H9 (cell line): ENCODE data around the gene DUSP6. TPM values are rescaled to one million over a fixed set of nuclear protein-coding genes. Genes with fewer than 3 reads are reported as not detected.

Source experiments
- DNase-seq: peaks from one replicate; pipeline ENCODE4 v3.0.0-alpha.2; 2017
- H2AFZ ChIP-seq: one replicate; pipeline ENCODE4 v1.6.1; 2013; ENCODE audit warnings: mild to moderate bottlenecking, low read length, control low read depth, moderate library complexity
- H2AK5ac ChIP-seq: 2 replicates; pipeline ENCODE4 v1.6.1; 2013; ENCODE audit warnings: low read length, control low read depth, mixed read lengths; ENCODE audit not compliant: insufficient read length
- H2BK120ac ChIP-seq: one replicate; pipeline ENCODE4 v1.6.1; 2013; ENCODE audit warnings: low read depth, mild to moderate bottlenecking, low read length, control low read depth, inconsistent platforms; ENCODE audit not compliant: poor library complexity, severe bottlenecking
- H2BK12ac ChIP-seq: 2 replicates; pipeline ENCODE4 v1.6.1; 2013; ENCODE audit warnings: low read length, control low read depth, mixed read lengths, low read depth; ENCODE audit not compliant: insufficient read length
- H2BK15ac ChIP-seq: 2 replicates; pipeline ENCODE4 v1.6.1; 2013; ENCODE audit warnings: low read depth, low read length, control low read depth
- H2BK20ac ChIP-seq: one replicate; pipeline ENCODE4 v1.6.1; 2013; ENCODE audit warnings: low read depth, mild to moderate bottlenecking, low read length, control low read depth, inconsistent platforms; ENCODE audit not compliant: poor library complexity, severe bottlenecking
- H2BK5ac ChIP-seq: 2 replicates; pipeline ENCODE4 v1.6.1; 2013; ENCODE audit warnings: low read length, control low read depth, mixed read lengths; ENCODE audit not compliant: insufficient read length
- H3K14ac ChIP-seq: 2 replicates; pipeline ENCODE4 v1.6.1; 2013; ENCODE audit warnings: low read length, control low read depth; ENCODE audit not compliant: insufficient read depth
- H3K18ac ChIP-seq: 2 replicates; pipeline ENCODE4 v1.6.1; 2013; ENCODE audit warnings: low read depth, mild to moderate bottlenecking, mixed read lengths, low read length, control low read depth; ENCODE audit not compliant: insufficient read length
- H3K23ac ChIP-seq: 2 replicates; pipeline ENCODE4 v1.6.1; 2013; ENCODE audit warnings: low read length, control low read depth, mixed read lengths, low read depth; ENCODE audit not compliant: insufficient read length
- H3K23me2 ChIP-seq: 2 replicates; pipeline ENCODE4 v1.6.1; 2013; ENCODE audit warnings: low read depth, mild to moderate bottlenecking, mixed read lengths, low read length, control low read depth; ENCODE audit not compliant: insufficient read length, poor library complexity, severe bottlenecking
- H3K27ac ChIP-seq: 2 replicates; pipeline ENCODE4 v1.5.1; 2013; ENCODE audit warnings: low read length, control low read depth, mixed read lengths, low read depth; ENCODE audit not compliant: insufficient read length
- H3K27me3 ChIP-seq: 2 replicates; pipeline ENCODE4 v1.6.1; 2013; ENCODE audit warnings: low read length, control low read depth, inconsistent platforms; ENCODE audit not compliant: insufficient read depth
- H3K4ac ChIP-seq: 2 replicates; pipeline ENCODE4 v1.6.1; 2013; ENCODE audit warnings: low read depth, mild to moderate bottlenecking, control low read depth, inconsistent platforms, low read length, moderate library complexity
- H3K4me1 ChIP-seq: 2 replicates; pipeline ENCODE4 v1.6.1; 2013; ENCODE audit warnings: low read length, control low read depth, inconsistent platforms; ENCODE audit not compliant: insufficient read depth
- H3K4me2 ChIP-seq: 2 replicates; pipeline ENCODE4 v1.6.1; 2013; ENCODE audit warnings: low read length, control low read depth, mixed read lengths; ENCODE audit not compliant: insufficient read length, insufficient read depth
- H3K56ac ChIP-seq: 2 replicates; pipeline ENCODE4 v1.6.1; 2013; ENCODE audit warnings: low read depth, mild to moderate bottlenecking, mixed read lengths, low read length, control low read depth; ENCODE audit not compliant: insufficient read length
- H3K79me1 ChIP-seq: 2 replicates; pipeline ENCODE4 v1.6.1; 2013; ENCODE audit warnings: low read depth, mild to moderate bottlenecking, moderate library complexity, low read length, control low read depth, inconsistent platforms; ENCODE audit not compliant: insufficient read depth, poor library complexity, severe bottlenecking
- H3K79me2 ChIP-seq: 2 replicates; pipeline ENCODE4 v1.6.1; 2013; ENCODE audit warnings: low read length, control low read depth, inconsistent platforms; ENCODE audit not compliant: insufficient read depth
- H3K9ac ChIP-seq: 2 replicates; pipeline ENCODE4 v1.6.1; 2013; ENCODE audit warnings: low read length, control low read depth, mixed read lengths; ENCODE audit not compliant: insufficient read length; ENCODE audit errors: extremely low read depth
- H3K9me3 ChIP-seq: one replicate; pipeline ENCODE4 v1.6.1; 2013; ENCODE audit warnings: low read depth, low read length, inconsistent platforms; ENCODE audit not compliant: control insufficient read depth
- H3T11ph ChIP-seq: one replicate; pipeline ENCODE4 v1.6.1; 2013; ENCODE audit warnings: mild to moderate bottlenecking, low read length, control low read depth, inconsistent platforms
- H4K20me1 ChIP-seq: one replicate; pipeline ENCODE4 v1.6.1; 2013; ENCODE audit not compliant: control insufficient read depth, insufficient read length, insufficient read depth
- H4K5ac ChIP-seq: 2 replicates; pipeline ENCODE4 v1.6.1; 2013; ENCODE audit warnings: low read depth, mild to moderate bottlenecking, mixed read lengths, low read length, control low read depth; ENCODE audit not compliant: insufficient read length
- H4K8ac ChIP-seq: replicated peaks from 2 replicates; pipeline ENCODE4 v1.6.1; 2013; ENCODE audit warnings: low read length, control low read depth, mixed read lengths, low read depth; ENCODE audit not compliant: insufficient read length
- H4K91ac ChIP-seq: 2 replicates; pipeline ENCODE4 v1.6.1; 2013; ENCODE audit warnings: low read depth, mild to moderate bottlenecking, moderate library complexity, mixed read lengths, low read length, control low read depth; ENCODE audit not compliant: insufficient read length
- H3K27ac Mint-ChIP-seq, 3 experiments: 2 replicates in 2 of 3; 3 replicates in 1 of 3; pipeline ENCODE4 v1.8.0; 2020 to 2021; ENCODE audit warnings: mixed read lengths in 3 of 3, mild to moderate bottlenecking in 1 of 3, moderate library complexity in 1 of 3
- H3K27me3 Mint-ChIP-seq: 2 replicates; pipeline ENCODE4 v1.8.0; 2021; ENCODE audit warnings: low read depth, mild to moderate bottlenecking, moderate library complexity, mixed read lengths
- H3K36me3 Mint-ChIP-seq, 3 experiments: 2 replicates in 2 of 3; 3 replicates in 1 of 3; pipeline ENCODE4 v1.8.0; 2020 to 2021; ENCODE audit warnings: low read depth in 3 of 3, mixed read lengths in 3 of 3; ENCODE audit not compliant: insufficient read depth in 1 of 3
- H3K4me1 Mint-ChIP-seq, 2 experiments: 2 replicates each; pipeline ENCODE4 v1.8.0; 2020; ENCODE audit warnings: mixed read lengths in 2 of 2
- H3K4me3 Mint-ChIP-seq, 2 experiments: 2 replicates in 1 of 2; 3 replicates in 1 of 2; pipeline ENCODE4 v1.8.0; 2020 to 2021; ENCODE audit warnings: mild to moderate bottlenecking in 2 of 2, mixed read lengths in 2 of 2, moderate library complexity in 1 of 2
- H3K9me3 Mint-ChIP-seq, 2 experiments: 2 replicates in 1 of 2; 3 replicates in 1 of 2; pipeline ENCODE4 v1.8.0; 2020; ENCODE audit warnings: mild to moderate bottlenecking in 2 of 2, mixed read lengths in 2 of 2, moderate library complexity in 1 of 2
- WGBS: extraction: QIAGEN DNeasy Blood & Tissue Kit; methylation state at CpG from one replicate; pipeline ENCODE4 v1.1.7; 2013; ENCODE audit warnings: missing lambda C conversion rate, low lambda C conversion rate, mixed read lengths; ENCODE audit not compliant: insufficient read length; ENCODE audit errors: extremely low coverage; 5-methylcytosine and 5-hydroxymethylcytosine counted together
- total RNA-seq: library from RNA; stranded (reverse); gene quantifications from 2 replicates; pipeline ENCODE4 v1.2.1, GENCODE V29; 2021
- TF ChIP-seq, protein P1 (sequence below): fragments of 200-600 bp; sonication (generic); conservative IDR thresholded peaks from 3 replicates; pipeline ENCODE4 v1.8.0; 2021; ENCODE audit warnings: antibody characterized with exemption, mild to moderate bottlenecking

Gene DUSP6
- total RNA-seq, 1 experiment from 2014 or later = 35.3 TPM

GRCh38 chr12:89353188-89353822 is 1.0 kb upstream of the DUSP6 start:
- H3K27ac Mint-ChIP-seq = peak overlapping the region; percentile 95 to 99 (median 99); a peak in 6 of 7 replicates
- no peak overlapping the region for H4K8ac ChIP-seq
- peaks cover 0 to 28% of the 10 kb centered on the region in 2 experiments; a peak in 4 of 5 replicates for H3K9me3 Mint-ChIP-seq
- peak overlapping the region; percentile 82 for H3K4me2 ChIP-seq
- H4K91ac ChIP-seq = no peak overlapping the region
- peaks cover 11% of the 10 kb centered on the region; the same call in 1 of the 2 replicates for H3K27me3 ChIP-seq
- H3K23ac ChIP-seq = no peak overlapping the region
- peak overlapping the region; percentile 95 for H3K14ac ChIP-seq
- TF ChIP-seq, protein P1, sequence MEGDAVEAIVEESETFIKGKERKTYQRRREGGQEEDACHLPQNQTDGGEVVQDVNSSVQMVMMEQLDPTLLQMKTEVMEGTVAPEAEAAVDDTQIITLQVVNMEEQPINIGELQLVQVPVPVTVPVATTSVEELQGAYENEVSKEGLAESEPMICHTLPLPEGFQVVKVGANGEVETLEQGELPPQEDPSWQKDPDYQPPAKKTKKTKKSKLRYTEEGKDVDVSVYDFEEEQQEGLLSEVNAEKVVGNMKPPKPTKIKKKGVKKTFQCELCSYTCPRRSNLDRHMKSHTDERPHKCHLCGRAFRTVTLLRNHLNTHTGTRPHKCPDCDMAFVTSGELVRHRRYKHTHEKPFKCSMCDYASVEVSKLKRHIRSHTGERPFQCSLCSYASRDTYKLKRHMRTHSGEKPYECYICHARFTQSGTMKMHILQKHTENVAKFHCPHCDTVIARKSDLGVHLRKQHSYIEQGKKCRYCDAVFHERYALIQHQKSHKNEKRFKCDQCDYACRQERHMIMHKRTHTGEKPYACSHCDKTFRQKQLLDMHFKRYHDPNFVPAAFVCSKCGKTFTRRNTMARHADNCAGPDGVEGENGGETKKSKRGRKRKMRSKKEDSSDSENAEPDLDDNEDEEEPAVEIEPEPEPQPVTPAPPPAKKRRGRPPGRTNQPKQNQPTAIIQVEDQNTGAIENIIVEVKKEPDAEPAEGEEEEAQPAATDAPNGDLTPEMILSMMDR = no peak
- no peak overlapping the region for H2AFZ ChIP-seq
- no peak overlapping the region for H2BK20ac ChIP-seq
- H3K4me1 ChIP-seq = peaks cover 14% of the 10 kb centered on the region; the same call in 1 of the 2 replicates
- peaks cover 21% of the 10 kb centered on the region for H3K23me2 ChIP-seq
- no peak overlapping the region; the same call in 1 of the 2 replicates for H3K4ac ChIP-seq
- no peak overlapping the region for H2BK5ac ChIP-seq
- WGBS = no CpG with 5 or more reads among the region's 49 CpGs
- peaks cover 49 to 68% of the 10 kb centered on the region in 2 experiments for H3K4me1 Mint-ChIP-seq
- H2BK15ac ChIP-seq = no peak overlapping the region
- no peaks in the 10 kb centered on the region for H3K79me1 ChIP-seq
- H3K9ac ChIP-seq = peak overlapping the region; percentile 81
- no peaks in the 10 kb centered on the region for H3K9me3 ChIP-seq
- peaks cover 3% of the 10 kb centered on the region for H4K20me1 ChIP-seq
- peak overlapping the region; percentile 94 for H3K18ac ChIP-seq
- peaks cover 79% of the 10 kb centered on the region for H3K27me3 Mint-ChIP-seq
- peaks cover 24% of the 10 kb centered on the region; the same call in 1 of the 2 replicates for H3K79me2 ChIP-seq
- H2BK120ac ChIP-seq = no peak overlapping the region
- no peak overlapping the region for H3K56ac ChIP-seq
- H2AK5ac ChIP-seq = no peak overlapping the region
- H3K36me3 Mint-ChIP-seq = peaks cover 11 to 38% (median 22%) of the 10 kb centered on the region in 3 experiments; a peak in 6 of 7 replicates
- peak overlapping the region; percentile 99 for H3K27ac ChIP-seq
- H4K5ac ChIP-seq = peak overlapping the region; percentile 27
- no peak overlapping the region for H3T11ph ChIP-seq
- peak overlapping the region; percentile 90 to 100 for H3K4me3 Mint-ChIP-seq
- peak; percentile 90 for DNase-seq
- H2BK12ac ChIP-seq = peak overlapping the region; percentile 71
